ENCODE measurements around the gene LRRC8B.

Gene LRRC8B

DNA sequence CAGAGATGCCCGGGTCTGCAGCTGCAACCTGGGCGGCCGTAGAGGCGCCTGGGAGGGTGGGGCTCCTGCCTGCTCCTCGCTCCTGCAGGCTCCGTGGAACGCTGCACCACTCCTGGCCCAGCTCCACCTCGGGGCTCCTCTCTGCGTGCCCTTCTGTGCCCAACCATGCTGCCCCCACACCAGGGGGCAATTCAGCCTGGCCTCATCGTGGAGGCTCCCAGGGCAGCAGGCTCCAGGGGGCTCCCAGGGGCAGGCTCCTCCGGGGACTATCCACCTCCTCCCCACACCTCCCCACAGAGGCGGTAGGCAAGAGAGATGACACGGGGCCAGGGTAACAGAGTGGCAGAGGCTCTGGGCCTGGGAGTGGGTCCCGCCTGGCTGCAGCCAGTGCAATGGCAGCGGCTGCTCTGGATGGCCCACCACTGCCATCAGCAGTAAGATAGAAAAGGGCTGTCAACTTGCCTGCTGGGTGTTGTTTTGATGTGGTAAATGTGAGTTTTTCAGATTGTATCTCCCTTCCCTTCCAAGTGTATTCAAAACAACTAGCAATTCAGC, 85.9 kb downstream of the LRRC8B start:
- DNase-seq (ENCODE audit: low read depth), result no peak
- H3K4me3 ChIP-seq (ENCODE audit: low read depth, low read length), result no peak overlapping the region
- TF ChIP-seq, protein P1, sequence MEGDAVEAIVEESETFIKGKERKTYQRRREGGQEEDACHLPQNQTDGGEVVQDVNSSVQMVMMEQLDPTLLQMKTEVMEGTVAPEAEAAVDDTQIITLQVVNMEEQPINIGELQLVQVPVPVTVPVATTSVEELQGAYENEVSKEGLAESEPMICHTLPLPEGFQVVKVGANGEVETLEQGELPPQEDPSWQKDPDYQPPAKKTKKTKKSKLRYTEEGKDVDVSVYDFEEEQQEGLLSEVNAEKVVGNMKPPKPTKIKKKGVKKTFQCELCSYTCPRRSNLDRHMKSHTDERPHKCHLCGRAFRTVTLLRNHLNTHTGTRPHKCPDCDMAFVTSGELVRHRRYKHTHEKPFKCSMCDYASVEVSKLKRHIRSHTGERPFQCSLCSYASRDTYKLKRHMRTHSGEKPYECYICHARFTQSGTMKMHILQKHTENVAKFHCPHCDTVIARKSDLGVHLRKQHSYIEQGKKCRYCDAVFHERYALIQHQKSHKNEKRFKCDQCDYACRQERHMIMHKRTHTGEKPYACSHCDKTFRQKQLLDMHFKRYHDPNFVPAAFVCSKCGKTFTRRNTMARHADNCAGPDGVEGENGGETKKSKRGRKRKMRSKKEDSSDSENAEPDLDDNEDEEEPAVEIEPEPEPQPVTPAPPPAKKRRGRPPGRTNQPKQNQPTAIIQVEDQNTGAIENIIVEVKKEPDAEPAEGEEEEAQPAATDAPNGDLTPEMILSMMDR (conservative IDR thresholded peaks at IDR 0.05; ENCODE audit: low read depth, low read length), result no peak

DNA sequence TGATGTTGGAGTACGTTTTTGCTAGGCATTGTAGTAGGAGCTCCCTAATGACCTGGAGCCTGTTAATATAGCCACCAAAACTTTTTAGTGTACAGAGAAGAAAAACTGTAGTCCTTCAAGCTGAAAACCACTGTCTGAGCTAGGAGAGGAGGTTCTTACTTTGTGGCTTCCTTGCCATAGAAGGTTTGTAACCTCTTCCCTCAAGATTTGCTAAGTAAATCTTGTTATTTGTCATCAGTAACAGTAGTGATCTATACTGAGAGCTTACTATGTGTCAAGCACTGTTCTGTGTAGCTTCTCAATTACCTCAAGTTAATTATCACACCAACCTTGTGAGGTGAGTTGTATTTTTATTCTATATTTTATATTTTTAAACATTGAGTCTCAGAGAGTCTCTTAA, 87.1 kb downstream of the LRRC8B start:
- TF ChIP-seq, protein P1 (conservative IDR thresholded peaks at IDR 0.05; ENCODE audit: low read depth, low read length), result no peak
- no peak overlapping the region for H3K4me3 ChIP-seq (ENCODE audit: low read depth, low read length)
- no peak for DNase-seq (ENCODE audit: low read depth)

GRCh38 chr1:89613928-89614327, 89.3 kb downstream of the LRRC8B start:
- DNase-seq (ENCODE audit: low read depth), result no peak
- H3K4me3 ChIP-seq (ENCODE audit: low read depth, low read length), result no peak overlapping the region
- TF ChIP-seq, protein P1 (conservative IDR thresholded peaks at IDR 0.05; ENCODE audit: low read depth, low read length), result no peak

DNA sequence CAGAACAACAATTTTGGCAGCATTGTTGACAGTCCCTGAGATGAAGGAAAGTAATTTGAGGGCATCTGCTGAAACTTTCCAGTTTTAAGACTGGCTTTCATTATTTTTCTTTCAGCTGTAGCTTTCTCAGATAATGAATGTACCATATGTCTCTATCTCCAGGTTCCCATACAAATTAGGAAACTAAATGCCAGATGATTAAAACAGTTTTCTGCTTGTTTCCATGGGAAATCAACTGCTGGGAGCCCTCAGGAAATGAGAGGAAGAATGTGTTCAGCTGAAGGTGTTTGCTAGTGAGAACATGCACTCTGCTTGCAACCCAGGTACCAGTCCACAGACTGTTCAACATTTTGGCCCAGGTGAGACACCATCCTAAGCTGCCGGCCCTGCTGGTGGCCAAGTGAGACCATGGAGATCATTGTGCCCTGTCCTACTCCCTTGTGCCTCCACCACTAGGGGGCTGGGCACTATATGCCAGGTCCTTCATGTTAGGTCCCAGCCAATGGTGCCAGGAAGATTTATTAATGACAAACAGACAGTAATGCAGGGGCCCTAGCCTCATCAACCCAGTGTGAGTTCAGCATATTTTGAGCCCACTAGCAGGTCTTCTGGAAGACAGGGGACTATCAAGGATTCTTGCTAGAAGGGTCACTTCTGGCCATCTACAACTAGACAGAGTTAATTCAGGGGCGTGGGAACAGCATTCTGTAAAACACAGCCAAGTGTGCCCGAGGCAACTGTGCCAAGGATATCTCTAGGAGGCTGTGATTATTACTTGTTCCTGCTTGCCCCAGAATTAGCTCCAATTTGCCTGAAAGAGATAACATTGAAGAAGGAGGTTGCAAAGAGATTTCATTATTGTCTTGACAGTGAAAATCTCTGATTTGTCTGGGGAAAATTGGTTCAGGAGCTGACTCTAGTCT, 91.3 kb downstream of the LRRC8B start:
- TF ChIP-seq, protein P1 (conservative IDR thresholded peaks at IDR 0.05; ENCODE audit: low read depth, low read length), result peak; percentile 49
- no peak overlapping the region for H3K4me3 ChIP-seq (ENCODE audit: low read depth, low read length)
- DNase-seq (ENCODE audit: low read depth), result no peak

GRCh38 chr1:89616844-89617627, 92.4 kb downstream of the LRRC8B start:
- no peak for DNase-seq (ENCODE audit: low read depth)
- no peak overlapping the region for H3K4me3 ChIP-seq (ENCODE audit: low read depth, low read length)
- TF ChIP-seq, protein P1 (conservative IDR thresholded peaks at IDR 0.05; ENCODE audit: low read depth, low read length), result no peak

GRCh38 chr1:89620664-89621063, 96.0 kb downstream of the LRRC8B start:
- no peak for DNase-seq (ENCODE audit: low read depth)
- no peak overlapping the region for H3K4me3 ChIP-seq (ENCODE audit: low read depth, low read length)
- TF ChIP-seq, protein P1 (conservative IDR thresholded peaks at IDR 0.05; ENCODE audit: low read depth, low read length), result no peak
